ENCODE data around the gene PSTPIP1. TPM values are rescaled to one million over a fixed set of nuclear protein-coding genes. Genes with fewer than 3 reads are reported as not detected.

Gene PSTPIP1
- total and polyA plus RNA-seq, 2 donors from 2014 or later: 2.2 to 22.1 TPM

DNA sequence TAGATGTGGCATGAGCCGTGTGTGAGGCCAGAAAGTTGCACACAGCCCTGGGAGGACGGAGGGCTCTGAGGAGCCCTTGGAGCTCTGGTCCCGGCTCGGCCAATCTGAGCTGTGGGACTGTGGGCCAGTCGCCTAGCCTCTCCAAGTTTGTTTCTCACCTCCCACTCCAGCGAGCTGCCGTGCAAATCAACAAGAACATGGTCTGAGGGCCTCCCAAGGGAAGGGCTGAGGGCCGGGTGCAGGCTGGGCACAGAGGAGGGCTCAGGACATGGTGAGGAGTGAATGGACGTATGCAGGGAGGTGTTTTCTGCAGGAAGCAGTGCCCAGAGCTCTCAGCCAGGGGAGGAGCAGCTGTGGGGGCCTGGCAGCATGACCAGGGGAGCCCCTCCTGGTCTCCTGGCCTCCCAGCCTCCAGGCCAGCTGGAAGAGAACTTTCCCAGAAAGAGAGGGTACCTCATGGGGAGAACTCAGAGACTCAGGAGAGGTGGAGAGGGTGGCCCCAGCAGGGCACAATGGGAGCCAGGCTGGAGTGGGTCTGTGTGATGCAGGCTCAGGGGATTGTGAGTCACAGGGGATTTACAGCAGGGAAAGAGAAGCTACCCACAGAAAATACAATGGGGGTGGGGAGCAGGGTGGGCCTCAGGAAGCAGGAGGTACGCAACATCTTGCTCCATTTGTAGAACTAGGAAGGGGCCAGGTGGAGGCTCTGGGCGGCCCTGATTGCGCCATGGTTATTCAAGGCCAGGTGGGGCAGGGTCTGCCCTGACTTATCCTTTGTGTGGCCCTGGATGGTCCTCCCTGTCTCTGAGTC is 24.8 kb downstream of the PSTPIP1 start:
- FAIRE-seq (no peak), DNase-seq (peak in 1 of 5 donors; percentile 33)
- no peaks in the 10 kb centered on the region for H3K36me3 ChIP-seq (ENCODE audit: control insufficient read depth in 2 of 3, insufficient read depth in 3 of 3, low read length in 3 of 3)
- H3K9me3 ChIP-seq (ENCODE audit: control insufficient read depth in 2 of 3, insufficient read depth in 1 of 3, low read length in 3 of 3): no peaks in the 10 kb centered on the region
- intact Hi-C loops (cut with DNase I): loop anchor here (5.0 kb wide), 1 partner anchor 523 kb away; no protein-coding TSS in a partner anchor
- TF ChIP-seq, protein P1, sequence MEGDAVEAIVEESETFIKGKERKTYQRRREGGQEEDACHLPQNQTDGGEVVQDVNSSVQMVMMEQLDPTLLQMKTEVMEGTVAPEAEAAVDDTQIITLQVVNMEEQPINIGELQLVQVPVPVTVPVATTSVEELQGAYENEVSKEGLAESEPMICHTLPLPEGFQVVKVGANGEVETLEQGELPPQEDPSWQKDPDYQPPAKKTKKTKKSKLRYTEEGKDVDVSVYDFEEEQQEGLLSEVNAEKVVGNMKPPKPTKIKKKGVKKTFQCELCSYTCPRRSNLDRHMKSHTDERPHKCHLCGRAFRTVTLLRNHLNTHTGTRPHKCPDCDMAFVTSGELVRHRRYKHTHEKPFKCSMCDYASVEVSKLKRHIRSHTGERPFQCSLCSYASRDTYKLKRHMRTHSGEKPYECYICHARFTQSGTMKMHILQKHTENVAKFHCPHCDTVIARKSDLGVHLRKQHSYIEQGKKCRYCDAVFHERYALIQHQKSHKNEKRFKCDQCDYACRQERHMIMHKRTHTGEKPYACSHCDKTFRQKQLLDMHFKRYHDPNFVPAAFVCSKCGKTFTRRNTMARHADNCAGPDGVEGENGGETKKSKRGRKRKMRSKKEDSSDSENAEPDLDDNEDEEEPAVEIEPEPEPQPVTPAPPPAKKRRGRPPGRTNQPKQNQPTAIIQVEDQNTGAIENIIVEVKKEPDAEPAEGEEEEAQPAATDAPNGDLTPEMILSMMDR (IDR thresholded peaks at IDR 0.05; ENCODE audit: borderline replicate concordance, extremely low read depth, insufficient read depth): no peak
- H3K4me1 ChIP-seq (ENCODE audit: control insufficient read depth in 2 of 3, insufficient read depth in 2 of 3, low read depth in 1 of 3, low read length in 3 of 3): no peaks in the 10 kb centered on the region
- no peak overlapping the region for H3K4me3 ChIP-seq (ENCODE audit: low read length in 3 of 3)
- H3K9ac ChIP-seq (ENCODE audit: low read length in 3 of 3): no peak overlapping the region
- no peak overlapping the region for H3K27ac ChIP-seq (ENCODE audit: low read depth in 2 of 2, low read length in 2 of 2)
- H3K27me3 ChIP-seq (ENCODE audit: control insufficient read depth, insufficient read depth, low read length): no peaks in the 10 kb centered on the region

DNA sequence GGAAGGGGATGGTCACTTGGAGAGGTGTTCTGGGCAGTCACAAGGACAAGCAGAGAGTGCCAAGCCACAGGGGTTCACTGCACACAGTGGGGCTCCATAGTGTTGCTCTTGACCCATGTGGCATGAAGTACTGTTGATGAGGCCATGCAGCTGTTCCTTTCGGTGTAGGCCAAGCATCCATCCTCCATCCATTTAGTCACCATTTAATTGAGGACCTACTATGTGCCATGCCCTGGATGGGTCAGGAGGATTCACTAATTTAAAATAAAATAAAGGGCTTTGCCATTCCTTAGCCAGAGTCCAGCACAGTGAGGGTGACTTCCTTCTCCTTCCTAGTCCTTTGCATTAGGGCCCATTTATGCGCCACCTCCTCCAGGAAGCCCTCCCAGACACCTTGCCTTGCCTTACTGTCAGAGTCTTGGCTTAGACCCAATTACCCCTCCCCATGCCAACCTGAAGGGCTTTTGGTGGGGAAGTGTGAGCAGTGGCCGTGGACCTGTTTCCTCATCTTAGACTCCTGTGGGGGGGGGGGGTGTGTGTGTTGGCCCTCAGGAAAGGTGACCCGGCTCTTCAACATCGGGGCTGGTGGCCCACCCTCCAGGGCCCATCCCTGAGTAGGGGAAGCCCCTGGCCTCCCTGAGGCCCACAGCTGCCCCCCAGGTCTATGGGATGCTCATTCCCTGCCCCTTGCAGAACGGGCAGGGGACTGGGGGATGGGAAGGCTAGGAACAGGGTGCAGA is 25.6 kb downstream of the PSTPIP1 start:
- no peaks in the 10 kb centered on the region for H3K9me3 ChIP-seq (ENCODE audit: control insufficient read depth in 2 of 3, insufficient read depth in 1 of 3, low read length in 3 of 3)
- no peaks in the 10 kb centered on the region for H3K27me3 ChIP-seq (ENCODE audit: control insufficient read depth, insufficient read depth, low read length)
- H3K4me3 ChIP-seq (ENCODE audit: low read length in 3 of 3): no peak overlapping the region
- H3K4me1 ChIP-seq (ENCODE audit: control insufficient read depth in 2 of 3, insufficient read depth in 2 of 3, low read depth in 1 of 3, low read length in 3 of 3): no peaks in the 10 kb centered on the region
- H3K36me3 ChIP-seq (ENCODE audit: control insufficient read depth in 2 of 3, insufficient read depth in 3 of 3, low read length in 3 of 3): no peaks in the 10 kb centered on the region
- H3K27ac ChIP-seq (ENCODE audit: low read depth in 2 of 2, low read length in 2 of 2): no peak overlapping the region
- TF ChIP-seq, protein P1 (IDR thresholded peaks at IDR 0.05; ENCODE audit: borderline replicate concordance, extremely low read depth, insufficient read depth): no peak
- intact Hi-C loops (cut with DNase I): loop anchor here (5.0 kb wide), 1 partner anchor 522 kb away; no protein-coding TSS in a partner anchor
- DNase-seq: peak in 2 of 5 donors; percentile 30 to 49
- FAIRE-seq: no peak
- H3K9ac ChIP-seq (ENCODE audit: low read length in 3 of 3): no peak overlapping the region

DNA sequence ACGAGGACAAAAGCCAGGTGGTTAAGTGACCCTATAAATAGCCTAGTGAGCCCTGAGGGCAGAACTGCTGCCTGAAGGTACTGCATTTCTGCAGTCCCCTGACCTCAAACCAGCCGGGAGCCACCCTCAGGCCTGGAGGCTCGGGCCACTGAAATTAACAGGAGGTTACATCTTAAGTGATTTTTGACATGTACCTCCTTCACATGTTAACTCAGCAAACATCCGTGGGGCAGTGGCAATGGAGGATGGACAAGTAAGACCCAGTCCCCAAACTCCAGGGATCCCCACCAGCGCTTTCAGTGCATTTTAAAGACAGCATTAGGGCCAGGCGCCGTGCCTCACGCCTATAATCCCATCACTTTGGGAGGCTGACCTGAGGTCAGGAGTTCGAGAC is 26.2 kb downstream of the PSTPIP1 start:
- H3K27ac ChIP-seq (ENCODE audit: low read depth in 2 of 2, low read length in 2 of 2): no peak overlapping the region
- H3K36me3 ChIP-seq (ENCODE audit: control insufficient read depth in 2 of 3, insufficient read depth in 3 of 3, low read length in 3 of 3): no peaks in the 10 kb centered on the region
- no peak overlapping the region for H3K4me3 ChIP-seq (ENCODE audit: low read length in 3 of 3)
- no peak for FAIRE-seq
- H3K9me3 ChIP-seq (ENCODE audit: control insufficient read depth in 2 of 3, insufficient read depth in 1 of 3, low read length in 3 of 3): no peaks in the 10 kb centered on the region
- H3K9ac ChIP-seq (ENCODE audit: low read length in 3 of 3): no peak overlapping the region
- TF ChIP-seq, protein P1 (IDR thresholded peaks at IDR 0.05; ENCODE audit: borderline replicate concordance, extremely low read depth, insufficient read depth): no peak
- no peaks in the 10 kb centered on the region for H3K4me1 ChIP-seq (ENCODE audit: control insufficient read depth in 2 of 3, insufficient read depth in 2 of 3, low read depth in 1 of 3, low read length in 3 of 3)
- intact Hi-C loops (cut with DNase I): loop anchor here (5.0 kb wide), 1 partner anchor 521 kb away; no protein-coding TSS in a partner anchor
- DNase-seq: peak in 1 of 5 donors; percentile 19
- H3K27me3 ChIP-seq (ENCODE audit: control insufficient read depth, insufficient read depth, low read length): no peaks in the 10 kb centered on the region
